ENCODE results near the gene CRYL1.

DNA sequence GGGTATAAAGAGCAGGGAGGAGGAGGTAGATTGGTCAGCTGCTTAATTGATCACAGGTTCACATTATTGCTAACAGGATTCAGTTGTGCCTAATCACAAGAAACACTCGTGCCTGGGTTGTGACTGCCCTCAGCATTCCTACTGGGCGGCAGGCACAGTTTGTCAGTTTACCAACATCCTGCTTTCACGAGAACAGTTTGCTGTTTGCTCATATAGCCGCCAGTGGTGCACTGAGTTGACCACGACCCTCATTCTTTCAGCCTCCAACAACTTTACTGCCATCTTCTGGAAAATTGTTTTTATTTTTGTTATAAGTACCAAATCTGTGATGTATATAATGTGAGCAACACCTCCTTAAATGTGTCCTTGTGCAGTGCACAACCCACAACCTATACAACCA lies 25.1 kb upstream of the CRYL1 start:
- TF ChIP-seq POLR2AphosphoS5 (IDR thresholded peaks at IDR 0.05) = no peak
- TF ChIP-seq, protein P1, sequence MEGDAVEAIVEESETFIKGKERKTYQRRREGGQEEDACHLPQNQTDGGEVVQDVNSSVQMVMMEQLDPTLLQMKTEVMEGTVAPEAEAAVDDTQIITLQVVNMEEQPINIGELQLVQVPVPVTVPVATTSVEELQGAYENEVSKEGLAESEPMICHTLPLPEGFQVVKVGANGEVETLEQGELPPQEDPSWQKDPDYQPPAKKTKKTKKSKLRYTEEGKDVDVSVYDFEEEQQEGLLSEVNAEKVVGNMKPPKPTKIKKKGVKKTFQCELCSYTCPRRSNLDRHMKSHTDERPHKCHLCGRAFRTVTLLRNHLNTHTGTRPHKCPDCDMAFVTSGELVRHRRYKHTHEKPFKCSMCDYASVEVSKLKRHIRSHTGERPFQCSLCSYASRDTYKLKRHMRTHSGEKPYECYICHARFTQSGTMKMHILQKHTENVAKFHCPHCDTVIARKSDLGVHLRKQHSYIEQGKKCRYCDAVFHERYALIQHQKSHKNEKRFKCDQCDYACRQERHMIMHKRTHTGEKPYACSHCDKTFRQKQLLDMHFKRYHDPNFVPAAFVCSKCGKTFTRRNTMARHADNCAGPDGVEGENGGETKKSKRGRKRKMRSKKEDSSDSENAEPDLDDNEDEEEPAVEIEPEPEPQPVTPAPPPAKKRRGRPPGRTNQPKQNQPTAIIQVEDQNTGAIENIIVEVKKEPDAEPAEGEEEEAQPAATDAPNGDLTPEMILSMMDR (IDR thresholded peaks at IDR 0.05) = no peak

Measured in sigmoid colon (tissue), 4 donors.